ENCODE results near the gene MAP1LC3B.

The MAP1LC3B gene

DNA sequence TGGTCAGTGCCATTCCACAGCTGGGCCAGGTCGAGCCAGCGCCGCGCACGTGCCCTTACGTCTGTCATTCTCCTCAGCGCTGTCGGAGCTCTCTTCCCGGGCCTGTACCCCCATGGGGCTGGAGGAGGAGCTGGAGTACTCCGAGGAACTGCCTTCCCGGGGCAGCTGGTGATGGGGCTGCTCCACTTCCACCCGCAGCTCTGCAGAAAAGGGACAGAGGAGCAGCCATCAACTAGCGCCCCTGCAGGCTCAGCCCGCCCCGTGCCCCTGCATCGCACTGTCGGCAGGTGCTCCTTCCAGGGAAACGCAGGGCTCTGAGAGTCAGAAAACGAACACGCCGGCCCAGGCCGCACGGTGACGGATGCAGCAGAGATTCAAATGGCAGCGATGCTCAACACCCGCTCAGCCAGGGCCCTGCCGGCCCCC lies 20.9 kb downstream of the MAP1LC3B start:
- no peak overlapping the region for H2BK120ac ChIP-seq (ENCODE audit: insufficient read depth, low read length, poor library complexity)
- no peak overlapping the region for H3K9ac ChIP-seq (ENCODE audit: low read length)
- no peak overlapping the region for H4K8ac ChIP-seq (ENCODE audit: low read depth, low read length)
- no peak overlapping the region for H3K27ac ChIP-seq (ENCODE audit: low read depth, low read length)
- DNase-seq, result no peak
- H3K36me3 ChIP-seq (ENCODE audit: control insufficient read depth in 1 of 2, insufficient read depth in 2 of 2, low read length in 2 of 2), result peaks cover 53 to 61% of the 10 kb centered on the region in 2 experiments
- no peak overlapping the region for H3K14ac ChIP-seq (ENCODE audit: low read length)
- H3K4me2 ChIP-seq (ENCODE audit: low read length), result no peak overlapping the region
- H2BK12ac ChIP-seq (ENCODE audit: low read length), result no peak overlapping the region
- no peak overlapping the region for H2AK5ac ChIP-seq (ENCODE audit: low read length)
- no peaks in the 10 kb centered on the region for H3K4me1 ChIP-seq (ENCODE audit: control insufficient read depth in 1 of 2, insufficient read depth in 2 of 2, low read length in 2 of 2)
- no peaks in the 10 kb centered on the region for H3K27me3 ChIP-seq (ENCODE audit: insufficient read depth, low read length)
- no peak overlapping the region for H3K18ac ChIP-seq (ENCODE audit: low read length)
- no peak overlapping the region for H2AFZ ChIP-seq (ENCODE audit: insufficient read depth, low read length, poor library complexity)
- no peaks in the 10 kb centered on the region for H3K9me3 ChIP-seq (ENCODE audit: insufficient read depth, low read depth, low read length)
- H3K79me1 ChIP-seq (ENCODE audit: low read length), result no peaks in the 10 kb centered on the region
- H4K12ac ChIP-seq (ENCODE audit: low read depth, low read length), result no peak overlapping the region
- H3K23ac ChIP-seq (ENCODE audit: low read length), result no peak overlapping the region
- no CpG with 5 or more reads among the region's 27 CpGs for WGBS (ENCODE audit: extremely low coverage, insufficient coverage, insufficient read length)
- no peaks in the 10 kb centered on the region for H3K79me2 ChIP-seq (ENCODE audit: control insufficient read depth, insufficient read depth, low read length, poor library complexity)
- H4K91ac ChIP-seq (ENCODE audit: low read depth, low read length), result no peak overlapping the region
- no peak overlapping the region for H2BK5ac ChIP-seq (ENCODE audit: low read depth, low read length, poor library complexity)
- no peak overlapping the region for H3K4ac ChIP-seq (ENCODE audit: low read depth, low read length)
- no peak overlapping the region for H3K4me3 ChIP-seq (ENCODE audit: low read depth, low read length)

- H3K4me3 ChIP-seq (ENCODE audit: low read depth, low read length), result no peak overlapping the region
- H3K79me1 ChIP-seq (ENCODE audit: low read length), result no peaks in the 10 kb centered on the region
- H3K9ac ChIP-seq (ENCODE audit: low read length), result no peak overlapping the region
- no peak overlapping the region for H2AK5ac ChIP-seq (ENCODE audit: low read length)
- no peak overlapping the region for H3K14ac ChIP-seq (ENCODE audit: low read length)
- H3K9me3 ChIP-seq (ENCODE audit: insufficient read depth, low read depth, low read length), result no peaks in the 10 kb centered on the region
- H3K79me2 ChIP-seq (ENCODE audit: control insufficient read depth, insufficient read depth, low read length, poor library complexity), result no peaks in the 10 kb centered on the region
- no peak overlapping the region for H2BK120ac ChIP-seq (ENCODE audit: insufficient read depth, low read length, poor library complexity)
- no peak overlapping the region for H4K91ac ChIP-seq (ENCODE audit: low read depth, low read length)
- no CpG with 5 or more reads among the region's 24 CpGs for WGBS (ENCODE audit: extremely low coverage, insufficient coverage, insufficient read length)
- H3K23ac ChIP-seq (ENCODE audit: low read length), result no peak overlapping the region
- no peak overlapping the region for H3K27ac ChIP-seq (ENCODE audit: low read depth, low read length)
- no peak overlapping the region for H4K12ac ChIP-seq (ENCODE audit: low read depth, low read length)
- no peak overlapping the region for H2BK5ac ChIP-seq (ENCODE audit: low read depth, low read length, poor library complexity)
- H2AFZ ChIP-seq (ENCODE audit: insufficient read depth, low read length, poor library complexity), result no peak overlapping the region
- no peak overlapping the region for H3K4ac ChIP-seq (ENCODE audit: low read depth, low read length)
- no peaks in the 10 kb centered on the region for H3K4me1 ChIP-seq (ENCODE audit: control insufficient read depth in 1 of 2, insufficient read depth in 2 of 2, low read length in 2 of 2)
- H3K18ac ChIP-seq (ENCODE audit: low read length), result no peak overlapping the region
- no peak overlapping the region for H3K4me2 ChIP-seq (ENCODE audit: low read length)
- no peak for DNase-seq
- H4K8ac ChIP-seq (ENCODE audit: low read depth, low read length), result no peak overlapping the region
- no peak overlapping the region for H2BK12ac ChIP-seq (ENCODE audit: low read length)
- H3K27me3 ChIP-seq (ENCODE audit: insufficient read depth, low read length), result no peaks in the 10 kb centered on the region
- H3K36me3 ChIP-seq (ENCODE audit: control insufficient read depth in 1 of 2, insufficient read depth in 2 of 2, low read length in 2 of 2), result peaks cover 55 to 62% of the 10 kb centered on the region in 2 experiments
These were observed 22.1 kb downstream of the MAP1LC3B start for GRCh38 chr16:87414251-87414680.

DNA sequence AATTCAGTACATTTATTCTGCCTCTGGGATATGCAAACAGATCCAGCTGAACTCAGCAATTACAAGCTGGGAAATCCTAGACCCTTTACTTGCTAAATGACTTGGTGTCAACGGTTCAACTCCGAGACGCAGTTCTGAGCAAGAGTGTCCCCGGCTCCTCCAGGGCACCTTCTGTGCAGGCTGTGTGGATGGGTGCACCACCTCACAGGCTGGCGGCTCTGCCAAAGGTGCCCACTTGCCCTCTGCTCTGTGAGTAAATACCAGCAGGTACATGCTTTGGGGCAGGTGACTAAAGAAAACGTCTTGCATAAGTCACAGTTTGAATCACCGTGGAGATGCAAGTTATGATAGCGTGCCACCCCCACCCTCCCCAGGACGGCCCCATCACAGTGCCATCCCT lies 23.3 kb downstream of the MAP1LC3B start:
- H3K4me1 ChIP-seq (ENCODE audit: control insufficient read depth in 1 of 2, insufficient read depth in 2 of 2, low read length in 2 of 2), result no peaks in the 10 kb centered on the region
- H3K23ac ChIP-seq (ENCODE audit: low read length), result no peak overlapping the region
- H4K8ac ChIP-seq (ENCODE audit: low read depth, low read length), result no peak overlapping the region
- H4K12ac ChIP-seq (ENCODE audit: low read depth, low read length), result no peak overlapping the region
- no peak overlapping the region for H4K91ac ChIP-seq (ENCODE audit: low read depth, low read length)
- H3K18ac ChIP-seq (ENCODE audit: low read length), result no peak overlapping the region
- no peaks in the 10 kb centered on the region for H3K27me3 ChIP-seq (ENCODE audit: insufficient read depth, low read length)
- no peak overlapping the region for H2BK12ac ChIP-seq (ENCODE audit: low read length)
- H3K4ac ChIP-seq (ENCODE audit: low read depth, low read length), result no peak overlapping the region
- no peak overlapping the region for H3K14ac ChIP-seq (ENCODE audit: low read length)
- H3K79me2 ChIP-seq (ENCODE audit: control insufficient read depth, insufficient read depth, low read length, poor library complexity), result no peaks in the 10 kb centered on the region
- H2AK5ac ChIP-seq (ENCODE audit: low read length), result no peak overlapping the region
- H2BK120ac ChIP-seq (ENCODE audit: insufficient read depth, low read length, poor library complexity), result no peak overlapping the region
- H3K79me1 ChIP-seq (ENCODE audit: low read length), result no peaks in the 10 kb centered on the region
- no peaks in the 10 kb centered on the region for H3K9me3 ChIP-seq (ENCODE audit: insufficient read depth, low read depth, low read length)
- peaks cover 58 to 61% of the 10 kb centered on the region in 2 experiments for H3K36me3 ChIP-seq (ENCODE audit: control insufficient read depth in 1 of 2, insufficient read depth in 2 of 2, low read length in 2 of 2)
- no peak overlapping the region for H3K4me3 ChIP-seq (ENCODE audit: low read depth, low read length)
- no peak overlapping the region for H3K4me2 ChIP-seq (ENCODE audit: low read length)
- H2AFZ ChIP-seq (ENCODE audit: insufficient read depth, low read length, poor library complexity), result no peak overlapping the region
- no peak overlapping the region for H3K9ac ChIP-seq (ENCODE audit: low read length)
- no peak overlapping the region for H3K27ac ChIP-seq (ENCODE audit: low read depth, low read length)
- peak in 1 of 2 donors; percentile 35 for DNase-seq
- no CpG with 5 or more reads among the region's 9 CpGs for WGBS (ENCODE audit: extremely low coverage, insufficient coverage, insufficient read length)
- H2BK5ac ChIP-seq (ENCODE audit: low read depth, low read length, poor library complexity), result no peak overlapping the region

- H3K79me2 ChIP-seq (ENCODE audit: control insufficient read depth, insufficient read depth, low read length, poor library complexity), result no peaks in the 10 kb centered on the region
- H3K27ac ChIP-seq (ENCODE audit: low read depth, low read length), result no peak overlapping the region
- H2BK5ac ChIP-seq (ENCODE audit: low read depth, low read length, poor library complexity), result no peak overlapping the region
- no peak overlapping the region for H3K14ac ChIP-seq (ENCODE audit: low read length)
- H2AFZ ChIP-seq (ENCODE audit: insufficient read depth, low read length, poor library complexity), result no peak overlapping the region
- no peak overlapping the region for H2BK12ac ChIP-seq (ENCODE audit: low read length)
- no CpG with 5 or more reads among the region's 23 CpGs for WGBS (ENCODE audit: extremely low coverage, insufficient coverage, insufficient read length)
- H3K79me1 ChIP-seq (ENCODE audit: low read length), result no peaks in the 10 kb centered on the region
- no peaks in the 10 kb centered on the region for H3K9me3 ChIP-seq (ENCODE audit: insufficient read depth, low read depth, low read length)
- no peak overlapping the region for H3K9ac ChIP-seq (ENCODE audit: low read length)
- no peaks in the 10 kb centered on the region for H3K4me1 ChIP-seq (ENCODE audit: control insufficient read depth in 1 of 2, insufficient read depth in 2 of 2, low read length in 2 of 2)
- peak; percentile 56 to 88 for DNase-seq
- no peak overlapping the region for H4K91ac ChIP-seq (ENCODE audit: low read depth, low read length)
- no peak overlapping the region for H3K18ac ChIP-seq (ENCODE audit: low read length)
- H3K4me3 ChIP-seq (ENCODE audit: low read depth, low read length), result no peak overlapping the region
- H4K12ac ChIP-seq (ENCODE audit: low read depth, low read length), result no peak overlapping the region
- H2BK120ac ChIP-seq (ENCODE audit: insufficient read depth, low read length, poor library complexity), result no peak overlapping the region
- H3K4me2 ChIP-seq (ENCODE audit: low read length), result no peak overlapping the region
- H3K27me3 ChIP-seq (ENCODE audit: insufficient read depth, low read length), result no peaks in the 10 kb centered on the region
- H2AK5ac ChIP-seq (ENCODE audit: low read length), result no peak overlapping the region
- no peak overlapping the region for H4K8ac ChIP-seq (ENCODE audit: low read depth, low read length)
- H3K4ac ChIP-seq (ENCODE audit: low read depth, low read length), result no peak overlapping the region
- H3K36me3 ChIP-seq (ENCODE audit: control insufficient read depth in 1 of 2, insufficient read depth in 2 of 2, low read length in 2 of 2), result peaks cover 50% of the 10 kb centered on the region in 2 experiments
- H3K23ac ChIP-seq (ENCODE audit: low read length), result no peak overlapping the region
These were observed 24.8 kb downstream of the MAP1LC3B start for GRCh38 chr16:87416826-87417527.
